HL-60/S4 (cell line): ENCODE results near the gene CIAPIN1.
"Not testable (repeated sequence)": the region's sequence is repeated elsewhere in the genome, so short reads cannot be mapped to it uniquely, and the experiment has no call there.

ENCODE experiments used
- in situ Hi-C: fragments of 300-500 bp; cut with MboI; formaldehyde crosslinking; loops from 2 replicates; pipeline ENCODE4 v1.14.3; 2022; ENCODE audit warnings: low sequenced_read_pairs

Gene CIAPIN1

GRCh38 chr16:57409065-57409464 is 38.1 kb downstream of the CIAPIN1 start:
- in situ Hi-C loops = no loop called here

DNA sequence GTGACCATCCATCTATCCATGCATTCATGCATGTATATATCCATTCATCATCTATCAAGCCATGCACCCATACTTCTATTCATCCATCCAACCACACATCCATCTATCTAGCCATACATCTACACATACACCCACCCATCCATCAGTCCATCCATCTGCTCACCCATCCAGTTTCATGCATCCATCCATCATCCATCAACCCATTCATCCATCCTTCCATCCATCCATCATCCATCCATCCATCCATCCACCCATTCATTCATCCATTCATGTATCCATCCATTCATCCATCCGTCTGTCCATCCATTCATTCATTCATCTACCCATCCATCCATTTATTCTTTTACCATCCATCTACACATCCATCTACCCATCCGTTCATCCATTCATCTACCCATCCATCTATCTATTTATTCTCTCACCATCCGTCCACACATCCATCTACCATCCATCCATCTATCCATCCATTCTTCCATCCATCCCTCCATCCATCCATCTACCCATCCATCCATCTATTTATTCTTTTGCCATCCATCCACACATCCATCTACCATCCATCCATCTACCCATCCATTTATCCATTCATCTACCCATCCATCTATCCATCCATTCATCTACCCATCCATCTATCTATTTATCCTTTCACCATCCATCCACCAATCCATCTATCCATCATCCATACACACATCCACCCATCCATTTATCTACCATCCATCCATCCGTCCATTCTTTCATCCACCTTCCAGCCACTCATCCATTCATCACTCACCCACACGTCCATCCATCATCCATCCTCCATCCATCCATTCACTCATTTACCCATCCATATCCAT is 39.4 kb downstream of the CIAPIN1 start:
- in situ Hi-C loops = no loop called here

DNA sequence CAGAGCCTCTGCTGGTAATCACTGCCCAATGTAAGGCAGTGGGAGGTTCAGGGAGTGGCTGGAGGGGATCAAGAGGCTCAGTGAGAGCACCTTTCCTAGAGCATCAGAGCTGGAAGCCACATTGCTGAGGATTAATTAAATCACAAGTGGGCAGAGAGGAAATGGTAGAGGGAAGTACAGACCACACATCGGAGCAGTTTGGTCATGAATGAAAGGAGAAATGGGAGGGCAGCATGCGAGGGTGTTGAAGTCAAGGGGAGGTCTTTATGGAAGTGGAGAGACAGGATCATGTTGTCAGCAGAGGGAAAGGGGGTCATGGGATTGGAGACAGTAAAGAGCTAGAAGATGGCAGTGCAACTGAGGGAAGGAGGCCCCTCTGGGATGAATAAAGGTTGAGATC is 40.3 kb downstream of the CIAPIN1 start:
- in situ Hi-C loops = no loop called here

- in situ Hi-C loops = no loop called here
Observed at GRCh38 chr16:57405097-57405496, 42.1 kb downstream of the CIAPIN1 start.

- in situ Hi-C loops = no loop called here
Observed at GRCh38 chr16:57403965-57404817, 43.0 kb downstream of the CIAPIN1 start, which contains the start of gene CCL17. CCL17 (plus strand) TSS chr16:57404767; CDS start chr16:57413933, 9,166 bp downstream.

DNA sequence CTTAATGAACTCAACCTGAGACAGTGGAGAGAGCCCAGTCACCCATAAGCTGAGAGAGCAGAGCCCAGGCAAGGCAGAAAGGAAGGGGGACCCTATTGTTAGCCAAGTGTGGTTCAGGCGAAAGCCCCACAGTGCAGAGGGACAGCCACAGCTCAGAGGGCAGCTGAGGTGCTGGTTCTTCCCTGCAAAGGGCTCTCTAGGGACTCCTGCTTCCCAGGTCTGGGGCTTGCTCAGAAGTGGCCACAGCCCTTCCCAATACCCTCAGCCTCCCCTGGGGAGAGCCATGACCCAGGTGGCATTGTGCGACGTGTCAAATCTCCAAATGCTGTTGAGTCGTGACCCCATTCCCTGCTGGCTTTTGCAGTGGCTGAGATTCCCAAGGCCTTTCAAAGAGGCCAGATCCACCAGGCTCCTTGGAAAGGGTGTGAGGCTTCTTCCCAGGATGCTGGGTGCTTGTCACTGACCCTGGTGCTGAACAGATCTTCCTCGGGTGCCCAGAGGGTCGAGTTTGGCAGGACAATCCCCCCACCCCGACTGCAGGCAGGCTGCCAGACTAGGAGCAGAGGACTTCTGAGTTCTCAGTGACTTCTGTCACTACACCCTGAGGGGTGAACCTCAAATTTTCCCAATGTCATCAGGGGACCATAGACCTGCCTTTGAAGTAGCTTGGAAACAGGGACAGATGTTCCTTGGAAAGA is 45.1 kb downstream of the CIAPIN1 start:
- in situ Hi-C loops = no loop called here

GRCh38 chr16:57397493-57397892 is 49.7 kb downstream of the CIAPIN1 start:
- in situ Hi-C loops = not testable (repeated sequence)

DNA sequence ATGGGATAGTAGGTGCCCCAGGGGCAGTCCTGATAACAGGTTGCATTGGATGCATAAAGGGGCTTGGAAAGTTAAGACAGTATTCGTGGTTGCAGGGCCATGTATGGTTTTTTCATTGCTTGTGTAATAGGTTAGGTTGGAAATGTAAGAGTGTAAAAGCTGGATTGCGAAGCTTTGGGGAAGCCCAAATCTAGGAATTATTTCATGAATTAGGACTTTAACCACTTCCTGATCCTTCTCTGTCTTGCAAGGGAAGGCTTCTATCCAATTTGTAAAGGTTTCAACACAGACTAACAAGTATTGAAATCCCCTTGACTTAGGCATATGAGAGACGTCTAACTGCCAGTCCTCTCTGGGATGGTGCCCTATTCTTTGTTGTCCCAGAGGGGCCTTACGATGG is 50.4 kb downstream of the CIAPIN1 start:
- in situ Hi-C loops = no loop called here

GRCh38 chr16:57395026-57395425 is 52.2 kb downstream of the CIAPIN1 start:
- in situ Hi-C loops = no loop called here

GRCh38 chr16:57394444-57394843 is 52.7 kb downstream of the CIAPIN1 start:
- in situ Hi-C loops = no loop called here

DNA sequence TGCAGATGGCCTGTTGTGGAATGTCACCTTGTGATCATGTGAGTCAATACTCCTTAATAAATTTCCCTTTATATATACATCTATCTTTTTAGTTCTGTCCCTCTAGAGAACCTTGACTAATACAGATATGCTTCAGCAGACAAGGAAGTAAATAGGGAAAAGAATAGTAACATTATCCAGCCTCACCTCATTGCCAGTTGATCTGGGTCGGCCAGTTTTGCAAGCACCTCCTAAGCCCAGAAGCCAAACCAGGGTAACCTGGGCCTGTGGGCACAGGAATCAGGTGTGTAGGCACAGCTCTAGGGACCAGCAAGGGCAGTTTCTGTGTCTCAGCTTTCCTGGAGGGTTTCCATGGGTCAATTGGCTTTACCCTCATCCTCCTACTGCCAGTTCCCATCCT is 54.5 kb downstream of the CIAPIN1 start:
- in situ Hi-C loops = no loop called here

DNA sequence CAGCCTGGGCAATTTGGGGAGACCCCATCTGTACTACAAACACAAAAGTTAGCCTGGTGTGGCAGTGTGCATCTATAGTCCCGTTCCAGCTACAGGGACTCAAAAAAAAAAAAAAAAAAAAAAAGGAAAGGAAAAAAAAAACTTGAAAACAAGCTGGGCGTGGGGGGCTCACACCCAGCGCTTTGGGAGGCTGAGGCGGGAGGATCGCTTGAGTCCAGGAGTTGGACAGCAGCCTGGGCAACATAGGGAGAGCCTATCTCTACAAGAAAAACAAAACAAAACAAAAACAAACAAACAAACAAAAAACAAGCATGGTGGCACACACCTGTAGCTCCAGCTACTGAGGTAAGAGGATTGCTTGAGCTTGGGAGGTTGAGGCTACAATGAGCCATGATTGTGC is 55.5 kb downstream of the CIAPIN1 start:
- in situ Hi-C loops = no loop called here

GRCh38 chr16:57391300-57391699 is 55.9 kb downstream of the CIAPIN1 start:
- in situ Hi-C loops = no loop called here

- in situ Hi-C loops = no loop called here
Observed at GRCh38 chr16:57390636-57391295, 56.4 kb downstream of the CIAPIN1 start.

DNA sequence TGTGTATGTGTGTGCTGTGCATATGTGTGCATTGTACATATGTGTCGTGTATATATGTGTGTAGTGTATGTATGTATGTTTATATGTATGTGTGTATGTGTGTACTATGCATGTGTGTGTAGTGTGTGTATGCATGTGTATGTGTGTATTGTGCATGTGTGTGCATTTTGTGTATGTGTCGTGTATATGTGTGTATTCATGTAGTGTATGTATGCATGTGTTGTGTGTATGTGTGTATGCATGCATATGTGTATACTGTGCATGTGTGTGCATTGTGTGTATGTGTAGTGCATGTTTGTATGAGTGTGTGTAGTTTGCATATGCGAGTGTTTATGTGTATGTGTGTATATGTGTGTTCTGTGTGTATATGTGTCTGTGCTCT is 58.1 kb downstream of the CIAPIN1 start:
- in situ Hi-C loops = no loop called here

DNA sequence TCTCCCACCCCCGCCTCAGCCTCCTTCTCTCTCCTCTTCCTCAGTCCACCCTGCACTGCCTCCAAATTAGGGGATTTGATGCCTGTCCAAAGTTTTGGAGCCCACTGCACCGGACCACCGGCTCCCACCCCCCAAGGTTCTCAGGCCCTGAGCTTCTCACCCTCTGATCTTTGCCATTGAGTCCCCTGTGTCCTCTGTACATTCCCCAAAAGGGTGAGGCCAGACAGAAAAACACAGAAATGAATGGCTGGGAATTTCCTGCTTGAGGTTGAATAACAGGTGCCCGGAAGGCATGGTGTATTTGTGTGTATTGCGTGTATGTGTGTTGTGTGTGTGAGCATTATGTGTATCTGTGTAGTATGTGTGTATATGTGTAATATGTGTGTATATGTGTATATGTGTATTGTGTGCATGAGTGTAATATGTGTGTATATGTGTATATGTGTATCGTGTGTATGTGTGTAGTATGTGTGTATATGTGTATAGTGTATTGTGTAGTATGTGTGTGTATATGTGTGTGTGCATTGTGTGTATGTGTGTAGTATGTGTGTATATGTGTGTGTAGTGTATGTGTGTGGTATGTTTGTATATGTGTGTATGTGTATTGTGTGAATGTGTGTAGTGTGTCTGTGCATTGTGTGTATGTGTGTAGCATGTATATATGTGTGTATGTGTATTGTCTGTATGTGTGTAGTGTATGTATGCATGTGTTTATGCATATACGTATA is 58.7 kb downstream of the CIAPIN1 start:
- in situ Hi-C loops = no loop called here

DNA sequence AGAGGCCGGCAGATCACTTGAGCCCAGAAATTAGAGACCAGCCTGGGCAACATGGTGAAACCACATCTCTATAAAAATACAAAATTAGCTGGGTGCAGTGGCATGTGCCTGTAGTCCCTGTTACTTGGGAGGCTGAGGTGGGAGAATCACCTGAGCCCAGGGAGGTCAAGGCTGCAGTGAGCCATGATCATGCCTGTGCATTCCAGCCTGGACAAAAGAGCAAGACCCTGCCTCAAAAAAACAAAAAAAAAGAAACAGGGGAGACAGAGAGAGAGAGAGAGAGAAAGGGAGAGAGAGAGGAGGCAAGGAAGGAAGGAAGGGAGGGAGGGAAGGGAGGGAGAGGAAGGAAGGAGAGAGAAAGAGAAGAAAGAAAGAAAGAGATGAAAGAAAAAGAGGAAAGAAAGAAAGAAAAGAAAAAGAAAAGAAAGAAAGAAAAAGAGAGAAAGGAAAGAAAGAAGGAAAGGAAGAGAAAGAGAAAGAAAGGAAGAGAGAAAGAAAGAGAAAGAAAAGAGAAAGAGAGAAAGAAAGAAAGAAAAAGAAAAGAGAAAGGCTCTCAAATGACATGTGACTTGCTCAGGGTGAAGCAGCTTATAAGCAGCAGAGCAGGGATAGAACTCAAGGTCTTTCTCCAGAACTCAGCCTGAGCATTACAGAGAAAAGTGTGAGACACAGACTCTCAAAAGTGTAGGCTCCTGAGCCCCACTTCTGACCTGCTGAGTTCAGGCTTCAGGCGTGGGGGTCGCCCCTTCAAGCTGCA is 59.4 kb downstream of the CIAPIN1 start:
- in situ Hi-C loops = no loop called here

GRCh38 chr16:57386381-57386951 is 60.7 kb downstream of the CIAPIN1 start:
- in situ Hi-C loops = no loop called here

DNA sequence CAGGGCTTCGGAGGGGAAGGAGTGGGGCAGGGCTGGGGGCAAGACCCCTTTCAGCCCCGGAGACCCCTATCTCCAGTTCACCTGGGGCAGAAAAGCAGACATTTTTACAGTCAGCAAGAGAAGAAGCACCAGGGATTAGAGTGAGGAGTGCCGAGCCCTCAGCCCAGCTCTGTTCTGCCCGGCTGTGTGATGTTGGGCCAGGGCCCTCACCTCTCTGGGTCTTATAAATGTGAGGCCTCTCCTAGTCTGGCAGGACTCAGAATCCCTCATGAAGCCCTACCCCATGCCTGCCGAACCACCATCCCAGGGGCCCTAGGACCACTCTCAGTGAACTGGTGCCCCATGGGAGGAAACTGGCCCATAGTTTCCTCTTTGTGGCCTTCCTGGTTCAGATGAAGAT is 62.1 kb downstream of the CIAPIN1 start:
- in situ Hi-C loops = no loop called here
